Glutamatergic neuron (in vitro differentiated cells): Measurements from ENCODE around the gene GPHN. TPM values are rescaled to one million over a fixed set of nuclear protein-coding genes. Genes with fewer than 3 reads are reported as not detected.
A peak's percentile ranks its signal among the peaks of the same experiment; 100 is the strongest.
"Not testable (repeated sequence)": the region's sequence is repeated elsewhere in the genome, so short reads cannot be mapped to it uniquely, and the experiment has no call there.

Source experiments
- DNase-seq: peaks from one replicate; pipeline ENCODE4 v3.0.0; 2022
- H3K27ac Mint-ChIP-seq: one replicate; pipeline ENCODE4 v1.8.0; 2020; ENCODE audit warnings: mild to moderate bottlenecking, mixed read lengths, inconsistent platforms; ENCODE audit not compliant: unreplicated experiment
- H3K27me3 Mint-ChIP-seq: one replicate; pipeline ENCODE4 v1.8.0; 2020; ENCODE audit warnings: mild to moderate bottlenecking, moderate library complexity, mixed read lengths, inconsistent platforms; ENCODE audit not compliant: unreplicated experiment
- H3K36me3 Mint-ChIP-seq: one replicate; pipeline ENCODE4 v1.8.0; 2020; ENCODE audit warnings: mild to moderate bottlenecking, mixed read lengths, inconsistent platforms; ENCODE audit not compliant: unreplicated experiment
- H3K4me1 Mint-ChIP-seq: one replicate; pipeline ENCODE4 v1.8.0; 2020; ENCODE audit warnings: mild to moderate bottlenecking, low read depth, mixed read lengths, inconsistent platforms; ENCODE audit not compliant: unreplicated experiment
- H3K4me3 Mint-ChIP-seq: one replicate; pipeline ENCODE4 v1.8.0; 2020; ENCODE audit warnings: mild to moderate bottlenecking, mixed read lengths, inconsistent platforms; ENCODE audit not compliant: unreplicated experiment
- H3K9me3 Mint-ChIP-seq: one replicate; pipeline ENCODE4 v1.8.0; 2020; ENCODE audit warnings: mild to moderate bottlenecking, moderate library complexity, mixed read lengths, inconsistent platforms; ENCODE audit not compliant: unreplicated experiment
- total RNA-seq: library from RNA; stranded (reverse); fragmentation: NEBNext Ultra II Directional; extraction: Animal tissue kit (Norgen Biotek cat#: 25700); gene quantifications from one replicate; pipeline ENCODE4 v1.2.1, GENCODE V29; 2021; ENCODE audit not compliant: unreplicated experiment
- TF ChIP-seq, protein P1 (sequence below): fragments of 200-600 bp; sonication (generic); IDR thresholded peaks from one replicate; pipeline ENCODE4 v1.5.0; 2021; ENCODE audit not compliant: partially characterized antibody, unreplicated experiment

GPHN gene
- total RNA-seq, 1 donor from 2014 or later: 29.8 TPM

- no peaks in the 10 kb centered on the region for H3K4me1 Mint-ChIP-seq
- no peaks in the 10 kb centered on the region for H3K27me3 Mint-ChIP-seq
- no peak overlapping the region for H3K4me3 Mint-ChIP-seq
- TF ChIP-seq, protein P1, sequence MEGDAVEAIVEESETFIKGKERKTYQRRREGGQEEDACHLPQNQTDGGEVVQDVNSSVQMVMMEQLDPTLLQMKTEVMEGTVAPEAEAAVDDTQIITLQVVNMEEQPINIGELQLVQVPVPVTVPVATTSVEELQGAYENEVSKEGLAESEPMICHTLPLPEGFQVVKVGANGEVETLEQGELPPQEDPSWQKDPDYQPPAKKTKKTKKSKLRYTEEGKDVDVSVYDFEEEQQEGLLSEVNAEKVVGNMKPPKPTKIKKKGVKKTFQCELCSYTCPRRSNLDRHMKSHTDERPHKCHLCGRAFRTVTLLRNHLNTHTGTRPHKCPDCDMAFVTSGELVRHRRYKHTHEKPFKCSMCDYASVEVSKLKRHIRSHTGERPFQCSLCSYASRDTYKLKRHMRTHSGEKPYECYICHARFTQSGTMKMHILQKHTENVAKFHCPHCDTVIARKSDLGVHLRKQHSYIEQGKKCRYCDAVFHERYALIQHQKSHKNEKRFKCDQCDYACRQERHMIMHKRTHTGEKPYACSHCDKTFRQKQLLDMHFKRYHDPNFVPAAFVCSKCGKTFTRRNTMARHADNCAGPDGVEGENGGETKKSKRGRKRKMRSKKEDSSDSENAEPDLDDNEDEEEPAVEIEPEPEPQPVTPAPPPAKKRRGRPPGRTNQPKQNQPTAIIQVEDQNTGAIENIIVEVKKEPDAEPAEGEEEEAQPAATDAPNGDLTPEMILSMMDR: no peak
- DNase-seq: no peak
- no peak overlapping the region for H3K27ac Mint-ChIP-seq
- no peaks in the 10 kb centered on the region for H3K9me3 Mint-ChIP-seq
- peaks cover 16% of the 10 kb centered on the region for H3K36me3 Mint-ChIP-seq
Measured at GRCh38 chr14:66701813-66702212, 193.9 kb downstream of the GPHN start.

DNA sequence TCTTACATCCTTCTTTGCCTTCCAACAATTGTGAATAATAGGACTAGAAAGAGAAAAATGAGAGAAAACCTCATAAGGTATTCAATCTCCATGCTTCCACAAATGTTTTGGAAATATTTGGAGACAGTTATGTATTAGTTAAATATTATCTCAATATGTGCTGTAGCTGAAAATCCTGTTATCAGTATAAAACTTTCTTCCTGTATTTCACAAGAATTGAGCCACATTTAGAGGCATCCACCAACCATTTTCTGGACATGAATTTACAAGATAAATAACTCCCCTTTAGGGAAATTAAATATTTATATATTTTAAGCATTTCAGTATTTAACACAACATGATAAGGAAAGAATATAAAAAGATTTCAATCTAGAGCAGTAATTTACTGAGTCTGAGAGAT, 200.3 kb downstream of the GPHN start:
- Mint-ChIP-seq H3K9me3 (no peaks in the 10 kb centered on the region), H3K27me3 (no peaks in the 10 kb centered on the region), H3K27ac (no peak overlapping the region), H3K36me3 (peaks cover 11% of the 10 kb centered on the region), H3K4me1 (no peaks in the 10 kb centered on the region), H3K4me3 (no peak overlapping the region)
- TF ChIP-seq, protein P1: no peak
- DNase-seq: no peak

DNA sequence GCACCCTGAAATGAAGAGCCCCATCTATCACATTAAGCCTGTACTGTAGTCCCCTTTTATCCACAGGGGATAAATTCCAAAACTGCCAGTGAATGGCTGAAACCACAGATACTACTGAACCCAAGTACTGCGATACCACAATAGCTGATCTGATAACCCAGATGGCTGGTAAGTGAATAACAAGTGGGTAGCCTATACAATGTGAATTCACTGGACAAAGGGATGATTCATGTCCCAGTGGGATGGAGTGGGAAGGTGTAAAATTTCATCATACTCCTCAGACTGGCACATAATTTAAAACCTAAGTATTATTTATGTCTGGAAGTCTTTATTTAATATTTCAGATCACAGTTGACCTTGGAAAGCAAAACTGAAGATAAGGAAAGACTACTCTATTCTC, 201.3 kb downstream of the GPHN start:
- DNase-seq: no peak
- Mint-ChIP-seq H3K4me1 (no peaks in the 10 kb centered on the region), H3K27ac (no peak overlapping the region), H3K27me3 (no peaks in the 10 kb centered on the region), H3K4me3 (no peak overlapping the region), H3K9me3 (no peaks in the 10 kb centered on the region), H3K36me3 (peaks cover 11% of the 10 kb centered on the region)
- TF ChIP-seq, protein P1: no peak

- not testable (repeated sequence) for H3K9me3 Mint-ChIP-seq, H3K36me3 Mint-ChIP-seq, H3K4me3 Mint-ChIP-seq, H3K4me1 Mint-ChIP-seq, H3K27me3 Mint-ChIP-seq, DNase-seq, H3K27ac Mint-ChIP-seq
Measured at GRCh38 chr14:66714291-66714690, 206.3 kb downstream of the GPHN start.

- H3K36me3 Mint-ChIP-seq, H3K9me3 Mint-ChIP-seq, H3K27ac Mint-ChIP-seq, H3K27me3 Mint-ChIP-seq, DNase-seq, H3K4me3 Mint-ChIP-seq, H3K4me1 Mint-ChIP-seq: not testable (repeated sequence)
Measured at GRCh38 chr14:66715313-66715712, 207.4 kb downstream of the GPHN start.

DNA sequence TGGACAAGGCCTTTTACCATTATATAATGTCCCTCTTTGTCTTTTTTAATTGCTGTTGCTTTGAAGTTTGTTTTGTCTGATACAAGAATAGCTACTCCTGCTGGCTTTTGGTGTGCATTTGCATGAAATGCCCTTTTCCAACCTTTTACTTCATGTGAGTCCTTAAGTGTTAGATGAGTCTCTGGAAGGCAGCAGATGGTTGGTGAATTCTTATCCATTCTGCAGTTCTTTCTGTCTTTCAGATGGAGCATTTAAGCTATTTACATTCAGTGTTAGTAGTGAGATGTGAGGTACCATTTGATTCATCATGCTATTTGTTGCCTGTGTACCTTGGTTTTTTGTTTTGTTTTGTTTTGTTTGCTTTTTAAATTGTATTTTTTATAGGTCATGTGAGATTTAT, 208.3 kb downstream of the GPHN start:
- Mint-ChIP-seq H3K27me3 (peaks cover 3% of the 10 kb centered on the region), H3K4me3 (no peak overlapping the region), H3K9me3 (peaks cover 1% of the 10 kb centered on the region), H3K36me3 (peaks cover 7% of the 10 kb centered on the region), H3K27ac (peak overlapping the region; percentile 7), H3K4me1 (peaks cover 7% of the 10 kb centered on the region)
- DNase-seq: no peak
- TF ChIP-seq, protein P1: no peak
